Liver (tissue), 9 donors: Measurements from ENCODE around the gene APBA1. TPM values are rescaled to one million over a fixed set of nuclear protein-coding genes. Genes with fewer than 3 reads are reported as not detected.

Experiments used
- DNase-seq: peaks from one replicate; pipeline ENCODE4 v3.0.0-alpha.2; 2017; ENCODE audit warnings: low spot score
- H3K27ac ChIP-seq, 2 donors: one replicate each; pipeline ENCODE4 v1.7.0; 2013; ENCODE audit warnings: inconsistent platforms in 2 of 2, low read length in 2 of 2, control low read depth in 1 of 2, low read depth in 1 of 2, mild to moderate bottlenecking in 1 of 2
- H3K27me3 ChIP-seq, 4 donors: one replicate each; pipeline versions ENCODE4 v1.6.1 to v1.7.0; 2013; ENCODE audit warnings: low read length in 3 of 4, inconsistent platforms in 1 of 4, mild to moderate bottlenecking in 1 of 4, moderate library complexity in 1 of 4; ENCODE audit not compliant: control insufficient read depth in 4 of 4, insufficient read depth in 4 of 4
- H3K36me3 ChIP-seq, 4 donors: one replicate each; pipeline versions ENCODE4 v1.6.1 to v1.7.0; 2013; ENCODE audit warnings: low read length in 3 of 4, mild to moderate bottlenecking in 3 of 4, low read depth in 1 of 4, moderate library complexity in 1 of 4; ENCODE audit not compliant: control insufficient read depth in 4 of 4, insufficient read depth in 3 of 4
- H3K4me1 ChIP-seq, 4 donors: one replicate each; pipeline versions ENCODE4 v1.6.1 to v1.7.0; 2013; ENCODE audit warnings: low read length in 3 of 4, mild to moderate bottlenecking in 3 of 4, moderate library complexity in 1 of 4; ENCODE audit not compliant: control insufficient read depth in 4 of 4, insufficient read depth in 4 of 4
- H3K4me3 ChIP-seq, 3 donors: one replicate each; pipeline versions ENCODE4 v1.6.1 to v1.7.0; 2013; ENCODE audit warnings: low read length in 3 of 3, control low read depth in 1 of 3, low read depth in 1 of 3, mild to moderate bottlenecking in 1 of 3
- H3K9ac ChIP-seq, 2 donors: one replicate each; pipeline ENCODE4 v1.7.0; 2013; ENCODE audit warnings: low read length in 2 of 2, mild to moderate bottlenecking in 2 of 2, moderate library complexity in 2 of 2, control low read depth in 1 of 2, low read depth in 1 of 2
- H3K9me3 ChIP-seq, 4 donors: one replicate each; pipeline versions ENCODE4 v1.6.1 to v1.7.0; 2013; ENCODE audit warnings: low read length in 3 of 4; ENCODE audit not compliant: control insufficient read depth in 4 of 4
- EGR1 ChIP-seq, 2 donors: IDR thresholded peaks; 2 replicates each; pipeline ENCODE4 v1.6.1; 2016 to 2018; ENCODE audit warnings: antibody characterized with exemption in 2 of 2, low read depth in 2 of 2
- FOXA1 ChIP-seq: IDR thresholded peaks from 2 replicates; pipeline ENCODE4 v1.6.1; 2016; ENCODE audit warnings: antibody characterized with exemption
- FOXA2 ChIP-seq: IDR thresholded peaks from 2 replicates; pipeline ENCODE4 v1.6.1; 2016; ENCODE audit warnings: antibody characterized with exemption
- GABPA ChIP-seq, 2 donors: IDR thresholded peaks in 1 of 2; conservative IDR thresholded peaks in 1 of 2; 2 replicates each; pipeline ENCODE4 v1.6.1; 2016; ENCODE audit warnings: antibody characterized with exemption in 2 of 2, mild to moderate bottlenecking in 1 of 2, moderate library complexity in 1 of 2
- HNF4A ChIP-seq, 2 donors: conservative IDR thresholded peaks; 2 replicates each; pipeline ENCODE4 v1.6.1; 2016; ENCODE audit warnings: antibody characterized with exemption in 2 of 2, mild to moderate bottlenecking in 2 of 2
- HNF4G ChIP-seq: IDR thresholded peaks from 2 replicates; pipeline ENCODE4 v1.6.1; 2016; ENCODE audit warnings: antibody characterized with exemption
- JUND ChIP-seq, 2 donors: IDR thresholded peaks; 2 replicates each; pipeline ENCODE4 v1.6.1; 2016; ENCODE audit warnings: antibody characterized with exemption in 2 of 2
- NR2F2 ChIP-seq: IDR thresholded peaks from 2 replicates; pipeline ENCODE4 v1.6.1; 2016; ENCODE audit warnings: antibody characterized with exemption
- RAD21 ChIP-seq, 2 donors: IDR thresholded peaks; 2 replicates each; pipeline ENCODE4 v1.6.1; 2016; ENCODE audit warnings: antibody characterized with exemption in 2 of 2, mild to moderate bottlenecking in 2 of 2
- RXRA ChIP-seq, 2 donors: IDR thresholded peaks; 2 replicates each; pipeline ENCODE4 v1.6.1; 2017 to 2018; ENCODE audit warnings: antibody characterized with exemption in 2 of 2, mild to moderate bottlenecking in 1 of 2
- SP1 ChIP-seq: IDR thresholded peaks from 2 replicates; pipeline ENCODE4 v1.6.1; 2018; ENCODE audit warnings: antibody characterized with exemption, mild to moderate bottlenecking
- TAF1 ChIP-seq: conservative IDR thresholded peaks from 2 replicates; pipeline ENCODE4 v1.6.1; 2016; ENCODE audit warnings: antibody characterized with exemption, mild to moderate bottlenecking
- YY1 ChIP-seq: IDR thresholded peaks from 2 replicates; pipeline ENCODE4 v1.6.1; 2016; ENCODE audit warnings: antibody characterized with exemption, mild to moderate bottlenecking
- whole genome bisulfite sequencing: extraction: QIAGEN DNeasy Blood & Tissue Kit; methylation state at CpG from one replicate; pipeline ENCODE4 v1.1.7; 2013; 5-methylcytosine and 5-hydroxymethylcytosine counted together
- polyA plus RNA-seq, 2 donors: library from polyadenylated mRNA; stranded (reverse) in 1 of 2; unstranded in 1 of 2; fragments of 200-250 nt in 1 of 2; fragments of >200 nt in 1 of 2; fragmentation: Nextera tagmentation in 1 of 2; extraction: Ambion mirVana in 1 of 2; gene quantifications; one replicate each; pipeline versions ENCODE4 v1.2.1 to v1.2.3, GENCODE V29; 2013 to 2015
- total RNA-seq, 2 donors: library from RNA; depleted of rRNA; stranded (reverse); fragments of >200 nt; gene quantifications; one replicate each; pipeline ENCODE4 v1.2.3, GENCODE V29; 2014
- TF ChIP-seq, protein P1 (sequence below): fragments of 150-350 bp; IDR thresholded peaks from 2 replicates; pipeline ENCODE4 v1.5.1; 2017; ENCODE audit warnings: improper control_type of control experiment, low read depth, low read length; ENCODE audit not compliant: missing input control
- TF ChIP-seq, protein P2 (sequence below): IDR thresholded peaks from 2 replicates; pipeline ENCODE4 v1.6.1; 2016; ENCODE audit warnings: antibody characterized with exemption
- TF ChIP-seq, protein P3 (sequence below): IDR thresholded peaks from 2 replicates; pipeline ENCODE4 v1.6.1; 2016; ENCODE audit warnings: antibody characterized with exemption
- TF ChIP-seq, protein P4 (sequence below): IDR thresholded peaks from 2 replicates; pipeline ENCODE4 v1.6.1; 2016; ENCODE audit warnings: antibody characterized with exemption, mild to moderate bottlenecking
- TF ChIP-seq, protein P5 (sequence below): IDR thresholded peaks from 2 replicates; pipeline ENCODE4 v1.6.1; 2016; ENCODE audit warnings: antibody characterized with exemption
- donor health status: healthy.
- donor health status: healthy.
- donor health status: healthy.
- donor health status: healthy.
- donor health status: healthy.

The APBA1 gene
- total and polyA plus RNA-seq, 4 donors, result 2.8 to 19.0 (median 6.1) TPM

DNA sequence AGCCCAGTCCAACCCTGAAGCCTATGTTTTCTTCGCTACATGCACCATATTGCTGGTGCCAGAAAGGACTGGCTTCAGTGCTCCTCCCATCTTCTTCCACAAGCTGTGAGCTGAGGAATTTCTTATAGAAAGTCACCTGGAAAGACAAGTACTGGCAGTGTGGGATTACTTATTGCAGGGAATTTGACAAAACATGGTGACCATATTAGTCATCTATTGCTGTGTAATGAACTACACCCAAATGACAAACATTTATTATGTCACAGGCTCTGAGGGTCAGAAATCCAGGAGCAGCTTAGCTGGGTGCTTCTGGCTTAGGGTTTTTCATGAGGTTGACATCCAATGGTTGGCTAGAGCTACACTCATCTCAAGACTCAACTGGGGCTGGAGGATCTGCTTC lies 271.7 kb downstream of the APBA1 start:
- Histone ChIP-seq H3K27me3 (no peaks in the 10 kb centered on the region), H3K4me3 (no peak overlapping the region), H3K36me3 (no peaks in the 10 kb centered on the region), H3K9ac (no peak overlapping the region), H3K27ac (no peak overlapping the region), H3K4me1 (no peaks in the 10 kb centered on the region), H3K9me3 (no peaks in the 10 kb centered on the region)
- 91% methylated on average over 1 of the region's 1 CpG for WGBS
- DNase-seq, result no peak
- TF ChIP-seq EGR1 (IDR thresholded peaks at IDR 0.05; ENCODE audit: low read depth in 2 of 2) (no peak), RXRA (IDR thresholded peaks at IDR 0.05) (no peak), SP1 (no peak), FOXA2 (no peak), HNF4G (no peak), YY1 (no peak), NR2F2 (no peak)
- TF ChIP-seq, protein P1, sequence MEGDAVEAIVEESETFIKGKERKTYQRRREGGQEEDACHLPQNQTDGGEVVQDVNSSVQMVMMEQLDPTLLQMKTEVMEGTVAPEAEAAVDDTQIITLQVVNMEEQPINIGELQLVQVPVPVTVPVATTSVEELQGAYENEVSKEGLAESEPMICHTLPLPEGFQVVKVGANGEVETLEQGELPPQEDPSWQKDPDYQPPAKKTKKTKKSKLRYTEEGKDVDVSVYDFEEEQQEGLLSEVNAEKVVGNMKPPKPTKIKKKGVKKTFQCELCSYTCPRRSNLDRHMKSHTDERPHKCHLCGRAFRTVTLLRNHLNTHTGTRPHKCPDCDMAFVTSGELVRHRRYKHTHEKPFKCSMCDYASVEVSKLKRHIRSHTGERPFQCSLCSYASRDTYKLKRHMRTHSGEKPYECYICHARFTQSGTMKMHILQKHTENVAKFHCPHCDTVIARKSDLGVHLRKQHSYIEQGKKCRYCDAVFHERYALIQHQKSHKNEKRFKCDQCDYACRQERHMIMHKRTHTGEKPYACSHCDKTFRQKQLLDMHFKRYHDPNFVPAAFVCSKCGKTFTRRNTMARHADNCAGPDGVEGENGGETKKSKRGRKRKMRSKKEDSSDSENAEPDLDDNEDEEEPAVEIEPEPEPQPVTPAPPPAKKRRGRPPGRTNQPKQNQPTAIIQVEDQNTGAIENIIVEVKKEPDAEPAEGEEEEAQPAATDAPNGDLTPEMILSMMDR, result no peak

DNA sequence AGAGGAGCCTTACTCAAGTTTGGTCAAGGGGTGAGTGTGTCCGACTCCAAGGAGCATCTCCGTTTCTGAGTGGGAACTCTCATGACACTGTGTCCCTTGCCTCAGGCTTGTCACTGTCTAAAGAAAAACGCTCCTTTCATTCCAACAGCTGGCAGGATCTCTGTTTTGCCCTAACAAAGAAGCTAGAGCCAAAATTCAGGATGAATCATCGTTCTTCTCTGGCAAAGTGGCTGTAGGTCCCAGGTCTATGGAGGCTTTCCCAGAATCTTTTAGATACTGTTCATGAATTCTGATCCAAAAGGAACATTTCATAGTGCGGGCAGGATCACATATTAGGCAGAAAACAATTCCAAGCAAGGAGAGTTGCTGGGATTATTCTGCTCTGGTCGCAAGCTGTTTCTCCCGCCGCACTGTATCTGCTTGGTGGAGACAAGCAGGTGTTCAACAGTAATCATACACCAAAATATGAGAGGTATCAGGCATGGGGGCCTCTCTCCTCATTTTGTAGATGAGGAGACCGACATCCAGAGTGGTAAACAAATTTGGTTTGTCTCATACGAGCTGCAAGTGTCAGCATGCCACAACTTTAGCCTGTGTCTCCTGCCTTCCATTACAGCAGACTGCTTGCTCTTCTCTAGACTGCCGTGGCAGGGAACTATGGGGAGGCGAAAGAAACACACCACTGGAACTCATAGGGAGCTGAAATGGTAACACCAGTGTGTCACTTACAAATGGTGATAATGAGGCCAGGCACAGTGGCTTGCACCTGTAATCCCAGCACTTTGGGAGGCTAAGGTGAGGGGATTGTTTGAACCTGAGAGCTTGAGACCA lies 274.6 kb downstream of the APBA1 start:
- no peak for DNase-seq
- Histone ChIP-seq H3K36me3 (no peaks in the 10 kb centered on the region), H3K4me3 (no peak overlapping the region), H3K9me3 (no peaks in the 10 kb centered on the region), H3K9ac (no peak overlapping the region), H3K27ac (no peak overlapping the region), H3K4me1 (no peaks in the 10 kb centered on the region), H3K27me3 (no peaks in the 10 kb centered on the region)
- TF ChIP-seq NR2F2 (no peak), HNF4G (no peak), JUND (IDR thresholded peaks at IDR 0.05) (no peak), EGR1 (IDR thresholded peaks at IDR 0.05; ENCODE audit: low read depth in 2 of 2) (no peak), FOXA1 (no peak), GABPA (IDR thresholded peaks at IDR 0.05 in 1 of 2, conservative IDR thresholded peaks at IDR 0.05 in 1 of 2) (no peak), FOXA2 (no peak), RXRA (IDR thresholded peaks at IDR 0.05) (no peak), RAD21 (IDR thresholded peaks at IDR 0.05) (no peak), TAF1 (no peak), SP1 (no peak), HNF4A (conservative IDR thresholded peaks at IDR 0.05) (no peak), YY1 (no peak)
- TF ChIP-seq, protein P2, sequence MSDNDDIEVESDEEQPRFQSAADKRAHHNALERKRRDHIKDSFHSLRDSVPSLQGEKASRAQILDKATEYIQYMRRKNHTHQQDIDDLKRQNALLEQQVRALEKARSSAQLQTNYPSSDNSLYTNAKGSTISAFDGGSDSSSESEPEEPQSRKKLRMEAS, result no peak
- TF ChIP-seq, protein P3, sequence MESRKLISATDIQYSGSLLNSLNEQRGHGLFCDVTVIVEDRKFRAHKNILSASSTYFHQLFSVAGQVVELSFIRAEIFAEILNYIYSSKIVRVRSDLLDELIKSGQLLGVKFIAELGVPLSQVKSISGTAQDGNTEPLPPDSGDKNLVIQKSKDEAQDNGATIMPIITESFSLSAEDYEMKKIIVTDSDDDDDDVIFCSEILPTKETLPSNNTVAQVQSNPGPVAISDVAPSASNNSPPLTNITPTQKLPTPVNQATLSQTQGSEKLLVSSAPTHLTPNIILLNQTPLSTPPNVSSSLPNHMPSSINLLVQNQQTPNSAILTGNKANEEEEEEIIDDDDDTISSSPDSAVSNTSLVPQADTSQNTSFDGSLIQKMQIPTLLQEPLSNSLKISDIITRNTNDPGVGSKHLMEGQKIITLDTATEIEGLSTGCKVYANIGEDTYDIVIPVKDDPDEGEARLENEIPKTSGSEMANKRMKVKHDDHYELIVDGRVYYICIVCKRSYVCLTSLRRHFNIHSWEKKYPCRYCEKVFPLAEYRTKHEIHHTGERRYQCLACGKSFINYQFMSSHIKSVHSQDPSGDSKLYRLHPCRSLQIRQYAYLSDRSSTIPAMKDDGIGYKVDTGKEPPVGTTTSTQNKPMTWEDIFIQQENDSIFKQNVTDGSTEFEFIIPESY, result no peak
- TF ChIP-seq, protein P4, sequence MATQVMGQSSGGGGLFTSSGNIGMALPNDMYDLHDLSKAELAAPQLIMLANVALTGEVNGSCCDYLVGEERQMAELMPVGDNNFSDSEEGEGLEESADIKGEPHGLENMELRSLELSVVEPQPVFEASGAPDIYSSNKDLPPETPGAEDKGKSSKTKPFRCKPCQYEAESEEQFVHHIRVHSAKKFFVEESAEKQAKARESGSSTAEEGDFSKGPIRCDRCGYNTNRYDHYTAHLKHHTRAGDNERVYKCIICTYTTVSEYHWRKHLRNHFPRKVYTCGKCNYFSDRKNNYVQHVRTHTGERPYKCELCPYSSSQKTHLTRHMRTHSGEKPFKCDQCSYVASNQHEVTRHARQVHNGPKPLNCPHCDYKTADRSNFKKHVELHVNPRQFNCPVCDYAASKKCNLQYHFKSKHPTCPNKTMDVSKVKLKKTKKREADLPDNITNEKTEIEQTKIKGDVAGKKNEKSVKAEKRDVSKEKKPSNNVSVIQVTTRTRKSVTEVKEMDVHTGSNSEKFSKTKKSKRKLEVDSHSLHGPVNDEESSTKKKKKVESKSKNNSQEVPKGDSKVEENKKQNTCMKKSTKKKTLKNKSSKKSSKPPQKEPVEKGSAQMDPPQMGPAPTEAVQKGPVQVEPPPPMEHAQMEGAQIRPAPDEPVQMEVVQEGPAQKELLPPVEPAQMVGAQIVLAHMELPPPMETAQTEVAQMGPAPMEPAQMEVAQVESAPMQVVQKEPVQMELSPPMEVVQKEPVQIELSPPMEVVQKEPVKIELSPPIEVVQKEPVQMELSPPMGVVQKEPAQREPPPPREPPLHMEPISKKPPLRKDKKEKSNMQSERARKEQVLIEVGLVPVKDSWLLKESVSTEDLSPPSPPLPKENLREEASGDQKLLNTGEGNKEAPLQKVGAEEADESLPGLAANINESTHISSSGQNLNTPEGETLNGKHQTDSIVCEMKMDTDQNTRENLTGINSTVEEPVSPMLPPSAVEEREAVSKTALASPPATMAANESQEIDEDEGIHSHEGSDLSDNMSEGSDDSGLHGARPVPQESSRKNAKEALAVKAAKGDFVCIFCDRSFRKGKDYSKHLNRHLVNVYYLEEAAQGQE, result no peak
- TF ChIP-seq, protein P1, result no peak
- TF ChIP-seq, protein P5, sequence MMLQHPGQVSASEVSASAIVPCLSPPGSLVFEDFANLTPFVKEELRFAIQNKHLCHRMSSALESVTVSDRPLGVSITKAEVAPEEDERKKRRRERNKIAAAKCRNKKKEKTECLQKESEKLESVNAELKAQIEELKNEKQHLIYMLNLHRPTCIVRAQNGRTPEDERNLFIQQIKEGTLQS, result no peak
- 69% methylated on average over 12 of the region's 12 CpGs for WGBS
